Kidney epithelial cell (primary cell): Measurements from ENCODE around the gene ATRIP. TPM values are rescaled to one million over a fixed set of nuclear protein-coding genes. Genes with fewer than 3 reads are reported as not detected.

Experiments used
- DNase-seq: peaks from one replicate; pipeline ENCODE4 v3.0.0-alpha.2; 2010; ENCODE audit warnings: low read depth
- H3K27me3 ChIP-seq: 2 replicates; pipeline ENCODE4 v1.6.0; 2011; ENCODE audit warnings: low read length; ENCODE audit not compliant: control insufficient read depth, insufficient read depth
- H3K36me3 ChIP-seq: 2 replicates; pipeline ENCODE4 v1.5.1; 2011; ENCODE audit warnings: low read length; ENCODE audit not compliant: control insufficient read depth, insufficient read depth
- H3K4me3 ChIP-seq: 2 replicates; pipeline ENCODE4 v1.5.1; 2011; ENCODE audit warnings: low read depth, mild to moderate bottlenecking, control low read depth, low read length
- total RNA-seq: library from RNA; depleted of rRNA; stranded (reverse); fragments of >200 nt; gene quantifications from 2 replicates; pipeline ENCODE4 v1.2.3, GENCODE V29; 2015
- TF ChIP-seq, protein P1 (sequence below): IDR thresholded peaks from 2 replicates; pipeline ENCODE4 v1.5.1; 2011; ENCODE audit warnings: mild to moderate bottlenecking, moderate library complexity, low read length, control low read depth, inconsistent platforms; ENCODE audit not compliant: insufficient read depth, poor library complexity, severe bottlenecking

ATRIP gene
- total RNA-seq, 1 donor from 2014 or later, result 5.7 TPM

DNA sequence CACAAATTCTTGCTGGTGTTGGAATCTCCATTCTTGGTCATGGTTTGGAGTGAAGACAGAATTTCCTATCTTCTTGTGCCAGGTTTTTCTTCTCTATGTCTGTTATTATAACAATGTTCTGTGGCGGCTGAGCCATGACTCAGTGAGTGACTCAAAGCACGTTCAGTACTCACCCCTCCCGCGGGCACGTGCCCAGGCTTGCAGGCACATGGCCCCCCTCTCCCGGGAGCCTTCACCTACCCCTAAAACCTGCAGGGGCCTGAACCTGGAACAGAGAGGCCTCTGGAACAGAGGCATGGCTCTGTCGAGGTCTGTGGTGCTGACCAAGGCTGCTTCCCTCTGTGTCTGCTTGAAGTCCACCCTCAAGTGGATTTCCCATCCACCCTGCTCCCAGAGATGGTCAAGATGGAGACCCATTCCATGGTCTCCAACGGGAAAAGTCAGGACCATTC lies 44.2 kb upstream of the ATRIP start:
- peak; percentile 44 for DNase-seq
- no peaks in the 10 kb centered on the region for H3K27me3 ChIP-seq
- TF ChIP-seq, protein P1, sequence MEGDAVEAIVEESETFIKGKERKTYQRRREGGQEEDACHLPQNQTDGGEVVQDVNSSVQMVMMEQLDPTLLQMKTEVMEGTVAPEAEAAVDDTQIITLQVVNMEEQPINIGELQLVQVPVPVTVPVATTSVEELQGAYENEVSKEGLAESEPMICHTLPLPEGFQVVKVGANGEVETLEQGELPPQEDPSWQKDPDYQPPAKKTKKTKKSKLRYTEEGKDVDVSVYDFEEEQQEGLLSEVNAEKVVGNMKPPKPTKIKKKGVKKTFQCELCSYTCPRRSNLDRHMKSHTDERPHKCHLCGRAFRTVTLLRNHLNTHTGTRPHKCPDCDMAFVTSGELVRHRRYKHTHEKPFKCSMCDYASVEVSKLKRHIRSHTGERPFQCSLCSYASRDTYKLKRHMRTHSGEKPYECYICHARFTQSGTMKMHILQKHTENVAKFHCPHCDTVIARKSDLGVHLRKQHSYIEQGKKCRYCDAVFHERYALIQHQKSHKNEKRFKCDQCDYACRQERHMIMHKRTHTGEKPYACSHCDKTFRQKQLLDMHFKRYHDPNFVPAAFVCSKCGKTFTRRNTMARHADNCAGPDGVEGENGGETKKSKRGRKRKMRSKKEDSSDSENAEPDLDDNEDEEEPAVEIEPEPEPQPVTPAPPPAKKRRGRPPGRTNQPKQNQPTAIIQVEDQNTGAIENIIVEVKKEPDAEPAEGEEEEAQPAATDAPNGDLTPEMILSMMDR, result no peak
- no peak overlapping the region for H3K4me3 ChIP-seq
- H3K36me3 ChIP-seq, result peaks cover 4% of the 10 kb centered on the region

- DNase-seq, result no peak
- peaks cover 4% of the 10 kb centered on the region for H3K36me3 ChIP-seq
- H3K4me3 ChIP-seq, result no peak overlapping the region
- no peaks in the 10 kb centered on the region for H3K27me3 ChIP-seq
- TF ChIP-seq, protein P1, result no peak
These were observed 43.6 kb upstream of the ATRIP start for GRCh38 chr3:48402907-48403306.

GRCh38 chr3:48403533-48404439 lies 42.8 kb upstream of the ATRIP start:
- DNase-seq, result no peak
- Histone ChIP-seq H3K36me3 (peaks cover 5% of the 10 kb centered on the region), H3K4me3 (no peak overlapping the region), H3K27me3 (no peaks in the 10 kb centered on the region)
- TF ChIP-seq, protein P1, result no peak

GRCh38 chr3:48404440-48405342 lies 41.8 kb upstream of the ATRIP start:
- DNase-seq, result no peak
- Histone ChIP-seq H3K4me3 (no peak overlapping the region), H3K36me3 (peaks cover 9% of the 10 kb centered on the region), H3K27me3 (no peaks in the 10 kb centered on the region)
- TF ChIP-seq, protein P1, result no peak

DNA sequence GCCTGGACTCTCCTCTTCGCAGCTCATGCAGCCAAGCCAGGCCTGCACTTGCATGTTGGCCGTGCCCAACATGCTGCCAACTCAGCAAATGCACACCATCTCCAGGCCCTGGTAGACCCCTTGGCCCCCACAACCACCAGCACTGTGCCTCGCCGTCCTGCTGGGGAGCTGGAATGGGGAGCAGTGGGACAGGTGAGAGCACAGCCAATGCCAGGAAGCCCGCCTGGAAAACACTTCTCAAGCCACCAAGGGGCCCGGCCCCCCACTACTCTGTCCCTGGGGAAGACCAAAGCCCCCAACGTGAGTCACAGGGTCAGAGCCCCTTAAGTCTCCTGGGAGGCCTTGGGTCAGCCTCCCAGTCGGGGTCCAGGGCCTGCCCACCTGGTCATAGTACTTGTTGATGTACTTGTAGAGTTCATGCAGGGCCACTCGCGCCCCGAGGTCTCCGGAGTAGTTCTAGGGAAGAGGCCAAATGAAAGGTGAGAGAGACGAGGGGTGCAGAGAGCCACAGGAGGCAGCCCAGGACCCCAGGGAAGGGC lies 41.1 kb upstream of the ATRIP start:
- no peaks in the 10 kb centered on the region for H3K27me3 ChIP-seq
- no peak for DNase-seq
- TF ChIP-seq, protein P1, result no peak
- H3K4me3 ChIP-seq, result no peak overlapping the region
- peaks cover 9% of the 10 kb centered on the region for H3K36me3 ChIP-seq
